Measurements from ENCODE around the gene SORBS1. TPM values are rescaled to one million over a fixed set of nuclear protein-coding genes. Genes with fewer than 3 reads are reported as not detected.

Gene SORBS1
- polyA plus RNA-seq, 1 donor from 2014 or later, result 39.5 TPM

GRCh38 chr10:95333997-95334804 is 227.0 kb downstream of the SORBS1 start:
- no peaks in the 10 kb centered on the region for H3K79me2 ChIP-seq (replicated peaks; ENCODE audit: insufficient read depth, low read length)
- H3K4me2 ChIP-seq (ENCODE audit: low read length), result no peak overlapping the region
- TF ChIP-seq EZH2 (IDR thresholded peaks at IDR 0.05; ENCODE audit: borderline replicate concordance, insufficient read depth, low read length, poor library complexity, severe bottlenecking), result no peak
- TF ChIP-seq EP300 (conservative IDR thresholded peaks at IDR 0.05; ENCODE audit: poor library complexity, severe bottlenecking), result no peak
- TF ChIP-seq MXI1 (conservative IDR thresholded peaks at IDR 0.05; ENCODE audit: poor library complexity, severe bottlenecking), result no peak
- no peak for TF ChIP-seq CTCF (IDR thresholded peaks at IDR 0.05; ENCODE audit: poor library complexity, severe bottlenecking)
- TF ChIP-seq POLR2AphosphoS5 (IDR thresholded peaks at IDR 0.05), result no peak
- H3K9me2 ChIP-seq (ENCODE audit: insufficient read depth, low read length), result no peaks in the 10 kb centered on the region
- H3K9ac ChIP-seq (ENCODE audit: low read length), result no peak overlapping the region
- H4K20me1 ChIP-seq (ENCODE audit: insufficient read depth), result no peaks in the 10 kb centered on the region
- H3F3A ChIP-seq (ENCODE audit: insufficient read depth, low read length, poor library complexity, severe bottlenecking), result no peaks in the 10 kb centered on the region
- no peak overlapping the region for H3K4me3 ChIP-seq (ENCODE audit: low read length)
- H3K27ac ChIP-seq (ENCODE audit: low read length), result no peak overlapping the region
- no peaks in the 10 kb centered on the region for H3K9me3 ChIP-seq (ENCODE audit: low read length)
- no peak overlapping the region for H2AFZ ChIP-seq (ENCODE audit: low read depth, low read length)
- H3K36me3 ChIP-seq (ENCODE audit: insufficient read depth, low read length), result no peaks in the 10 kb centered on the region
- H3K27me3 ChIP-seq (ENCODE audit: insufficient read depth, low read depth, low read length), result no peaks in the 10 kb centered on the region

DNA sequence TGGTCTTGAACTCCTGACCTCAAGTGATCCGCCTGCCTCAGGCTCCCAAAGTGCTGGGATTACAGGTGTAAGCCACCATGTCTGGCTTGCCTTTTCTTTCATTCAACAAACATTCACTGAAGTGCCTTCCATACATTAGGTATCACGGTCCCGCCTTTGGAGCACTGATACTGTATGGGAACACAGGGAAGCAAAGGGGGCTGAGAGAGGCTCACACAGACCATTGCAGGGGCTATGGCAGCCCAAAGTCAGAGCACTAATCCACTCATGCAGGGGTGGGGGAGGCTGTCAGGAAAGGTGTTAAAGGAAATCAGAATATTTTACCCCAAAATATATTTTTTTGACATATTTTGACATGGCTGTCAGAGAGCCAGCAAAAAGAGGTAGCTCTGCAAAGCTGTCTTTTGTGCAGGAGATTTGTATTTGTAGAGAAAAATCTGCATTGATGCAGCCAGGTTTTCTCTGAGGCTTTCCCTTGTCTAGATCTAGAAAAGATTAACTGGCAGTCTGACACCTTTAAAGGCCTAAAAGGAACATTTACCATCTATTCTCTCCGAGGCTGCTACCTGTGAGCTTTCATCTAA is 228.4 kb downstream of the SORBS1 start:
- H3K9me2 ChIP-seq (ENCODE audit: insufficient read depth, low read length), result no peaks in the 10 kb centered on the region
- H3K36me3 ChIP-seq (ENCODE audit: insufficient read depth, low read length), result no peaks in the 10 kb centered on the region
- H3K4me2 ChIP-seq (ENCODE audit: low read length), result no peak overlapping the region
- H3K27ac ChIP-seq (ENCODE audit: low read length), result no peak overlapping the region
- H3K79me2 ChIP-seq (replicated peaks; ENCODE audit: insufficient read depth, low read length), result no peaks in the 10 kb centered on the region
- no peaks in the 10 kb centered on the region for H3F3A ChIP-seq (ENCODE audit: insufficient read depth, low read length, poor library complexity, severe bottlenecking)
- no peak overlapping the region for H3K9ac ChIP-seq (ENCODE audit: low read length)
- H3K27me3 ChIP-seq (ENCODE audit: insufficient read depth, low read depth, low read length), result no peaks in the 10 kb centered on the region
- no peaks in the 10 kb centered on the region for H4K20me1 ChIP-seq (ENCODE audit: insufficient read depth)
- H3K4me3 ChIP-seq (ENCODE audit: low read length), result no peak overlapping the region
- H3K9me3 ChIP-seq (ENCODE audit: low read length), result no peaks in the 10 kb centered on the region
- no peak overlapping the region for H2AFZ ChIP-seq (ENCODE audit: low read depth, low read length)
- TF ChIP-seq SMC3 (conservative IDR thresholded peaks at IDR 0.05; ENCODE audit: poor library complexity) (no peak), EP300 (conservative IDR thresholded peaks at IDR 0.05; ENCODE audit: poor library complexity, severe bottlenecking) (peak; percentile 52)

- no peaks in the 10 kb centered on the region for H3K9me2 ChIP-seq (ENCODE audit: insufficient read depth, low read length)
- H2AFZ ChIP-seq (ENCODE audit: low read depth, low read length), result no peak overlapping the region
- no peak overlapping the region for H3K4me3 ChIP-seq (ENCODE audit: low read length)
- H3K27ac ChIP-seq (ENCODE audit: low read length), result no peak overlapping the region
- H3K79me2 ChIP-seq (replicated peaks; ENCODE audit: insufficient read depth, low read length), result no peaks in the 10 kb centered on the region
- H3K27me3 ChIP-seq (ENCODE audit: insufficient read depth, low read depth, low read length), result no peaks in the 10 kb centered on the region
- TF ChIP-seq MXI1 (conservative IDR thresholded peaks at IDR 0.05; ENCODE audit: poor library complexity, severe bottlenecking), result no peak
- H4K20me1 ChIP-seq (ENCODE audit: insufficient read depth), result no peaks in the 10 kb centered on the region
- H3K9me3 ChIP-seq (ENCODE audit: low read length), result no peaks in the 10 kb centered on the region
- H3K9ac ChIP-seq (ENCODE audit: low read length), result no peak overlapping the region
- no peak overlapping the region for H3K4me2 ChIP-seq (ENCODE audit: low read length)
- H3K36me3 ChIP-seq (ENCODE audit: insufficient read depth, low read length), result no peaks in the 10 kb centered on the region
- no peaks in the 10 kb centered on the region for H3F3A ChIP-seq (ENCODE audit: insufficient read depth, low read length, poor library complexity, severe bottlenecking)
These were observed 229.5 kb downstream of the SORBS1 start for GRCh38 chr10:95331596-95332130.

Data from neural cell (in vitro differentiated cells).